Measurements from ENCODE around the gene ANAPC16. TPM values are rescaled to one million over a fixed set of nuclear protein-coding genes. Genes with fewer than 3 reads are reported as not detected.

The ANAPC16 gene
- total and polyA plus RNA-seq, 2 donors (not counting 1 experiment from before 2014, with no cell fraction given) = 104 to 132 TPM

DNA sequence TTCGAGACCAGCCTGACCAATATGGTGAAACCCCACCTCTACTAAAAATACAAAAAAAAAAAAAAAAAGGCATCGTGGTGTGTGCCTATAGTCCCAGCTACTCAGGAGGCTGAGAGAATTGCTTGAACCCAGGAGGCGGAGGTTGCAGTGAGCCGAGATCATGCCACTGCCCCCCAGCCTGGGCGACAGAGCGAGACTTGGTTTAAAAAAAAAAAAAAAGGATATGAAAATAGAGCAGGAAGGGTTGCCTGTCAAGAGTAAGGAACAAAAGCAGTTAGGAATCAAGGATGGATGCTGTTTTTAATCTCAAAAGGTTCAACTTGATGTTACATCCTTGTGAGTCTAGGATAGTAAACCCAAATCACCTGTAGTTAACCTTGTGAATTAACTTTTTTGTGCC is 12.0 kb downstream of the ANAPC16 start:
- 49% methylated on average over 4 of the region's 6 CpGs for WGBS (ENCODE audit: insufficient coverage)
- Histone ChIP-seq H3K9me3 (ENCODE audit: control extremely low read depth in 1 of 3, control insufficient read depth in 2 of 3, insufficient read depth in 1 of 3, low read length in 2 of 3) (no peaks in the 10 kb centered on the region), H3K4me2 (replicated peaks; ENCODE audit: low read depth, low read length, poor library complexity, severe bottlenecking) (peak overlapping the region; percentile 39), H3K27me3 (replicated peaks in 1 of 4; ENCODE audit: control extremely low read depth in 1 of 4, control insufficient read depth in 3 of 4, insufficient read depth in 4 of 4, low read length in 3 of 4) (no peaks in the 10 kb centered on the region), H3K4me3 (ENCODE audit: control extremely low read depth in 1 of 5, extremely low read depth in 1 of 5, insufficient read depth in 1 of 5, low read depth in 2 of 5, low read length in 4 of 5) (no peak overlapping the region), H3K36me3 (replicated peaks in 1 of 2; ENCODE audit: control extremely low read depth in 1 of 2, control insufficient read depth in 1 of 2, extremely low read depth in 1 of 2, insufficient read depth in 2 of 2, low read length in 1 of 2) (peaks cover 4 to 56% of the 10 kb centered on the region in 2 experiments), H3K27ac (ENCODE audit: low read length in 2 of 2) (peak overlapping the region in 1 of 2 donors; percentile 51), H3K79me2 (ENCODE audit: control insufficient read depth, insufficient read depth, low read length) (peaks cover 88% of the 10 kb centered on the region), H2AFZ (ENCODE audit: insufficient read depth, low read depth, low read length, poor library complexity, severe bottlenecking) (no peak overlapping the region), H3K9ac (ENCODE audit: low read length) (no peak overlapping the region), H3K4me1 (ENCODE audit: control insufficient read depth in 2 of 2, insufficient read depth in 2 of 2, low read length in 2 of 2) (peaks cover 44 to 45% of the 10 kb centered on the region in 2 donors), H4K20me1 (ENCODE audit: control insufficient read depth, insufficient read depth, low read length, poor library complexity, severe bottlenecking) (peaks cover 66% of the 10 kb centered on the region)
- TF ChIP-seq EZH2 (IDR thresholded peaks at IDR 0.05; ENCODE audit: borderline replicate concordance, insufficient read depth, low read depth, low read length, poor library complexity, severe bottlenecking) = no peak
- TF ChIP-seq CTCF (IDR thresholded peaks at IDR 0.05) = no peak
- CTCF ChIA-PET = interaction anchor here (0.7 to 1.8 kb wide), 4 partner anchors 9 to 180 kb away, joined by 4 to 5 read pairs (median 4); no protein-coding TSS in a partner anchor
- Mint-ChIP-seq H3K27ac (peak overlapping the region; percentile 72), H3K27me3 (no peaks in the 10 kb centered on the region), H3K9me3 (ENCODE audit: insufficient read depth) (no peaks in the 10 kb centered on the region), H3K4me1 (peaks cover 50% of the 10 kb centered on the region), H3K4me3 (no peak overlapping the region)
- intact Hi-C loops (cut with micrococcal nuclease) = loop anchor here (10.0 kb wide), 1 partner anchor 333 kb away; no protein-coding TSS in a partner anchor
- ATAC-seq (ENCODE audit: low read depth) (no peak), DNase-seq (no peak)
- POLR2A ChIA-PET = interaction anchor here (0.5 kb wide), 1 partner anchor 104 kb away, joined by 6 read pairs; no protein-coding TSS in a partner anchor

DNA sequence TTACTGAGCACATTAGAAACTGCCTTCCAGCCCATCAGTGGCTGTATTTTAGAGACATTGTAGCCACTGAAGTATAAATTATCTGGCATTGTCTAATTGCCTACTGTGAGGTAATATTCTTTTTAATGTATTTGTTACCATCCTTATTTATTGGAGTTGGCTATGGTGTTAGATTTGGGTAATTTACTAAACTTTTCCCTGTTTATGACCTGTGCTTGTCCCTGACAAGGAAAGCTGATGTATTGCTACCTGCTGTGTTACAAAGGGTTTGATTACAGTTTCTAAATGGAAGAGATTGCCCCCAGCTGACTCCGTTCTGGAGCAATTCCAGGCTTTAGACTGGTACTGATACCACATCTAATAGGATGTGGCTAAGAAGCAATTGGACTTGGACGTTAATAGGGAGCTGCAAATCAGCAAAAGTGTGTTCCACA is 12.5 kb downstream of the ANAPC16 start:
- Histone ChIP-seq H3K27me3 (replicated peaks in 1 of 4; ENCODE audit: control extremely low read depth in 1 of 4, control insufficient read depth in 3 of 4, insufficient read depth in 4 of 4, low read length in 3 of 4) (no peaks in the 10 kb centered on the region), H2AFZ (ENCODE audit: insufficient read depth, low read depth, low read length, poor library complexity, severe bottlenecking) (no peak overlapping the region), H3K4me1 (ENCODE audit: control insufficient read depth in 2 of 2, insufficient read depth in 2 of 2, low read length in 2 of 2) (peaks cover 39 to 41% of the 10 kb centered on the region in 2 donors), H3K27ac (ENCODE audit: low read length in 2 of 2) (peak overlapping the region in 1 of 2 donors; percentile 51), H3K36me3 (replicated peaks in 1 of 2; ENCODE audit: control extremely low read depth in 1 of 2, control insufficient read depth in 1 of 2, extremely low read depth in 1 of 2, insufficient read depth in 2 of 2, low read length in 1 of 2) (peaks cover 4 to 61% of the 10 kb centered on the region in 2 experiments), H3K4me2 (replicated peaks; ENCODE audit: low read depth, low read length, poor library complexity, severe bottlenecking) (peak overlapping the region; percentile 39), H3K9ac (ENCODE audit: low read length) (no peak overlapping the region), H4K20me1 (ENCODE audit: control insufficient read depth, insufficient read depth, low read length, poor library complexity, severe bottlenecking) (peaks cover 61% of the 10 kb centered on the region), H3K9me3 (ENCODE audit: control extremely low read depth in 1 of 3, control insufficient read depth in 2 of 3, insufficient read depth in 1 of 3, low read length in 2 of 3) (no peaks in the 10 kb centered on the region), H3K79me2 (ENCODE audit: control insufficient read depth, insufficient read depth, low read length) (peaks cover 83% of the 10 kb centered on the region), H3K4me3 (ENCODE audit: control extremely low read depth in 1 of 5, extremely low read depth in 1 of 5, insufficient read depth in 1 of 5, low read depth in 2 of 5, low read length in 4 of 5) (no peak overlapping the region)
- intact Hi-C loops (cut with micrococcal nuclease) = loop anchor here (10.0 kb wide), 1 partner anchor 334 kb away; no protein-coding TSS in a partner anchor
- ATAC-seq (ENCODE audit: low read depth) (no peak), DNase-seq (no peak)
- ChIA-PET POLR2A (interaction anchor here (0.5 kb wide), 2 partner anchors 8 to 104 kb away, joined by 6 to 7 read pairs; no protein-coding TSS in a partner anchor), CTCF (interaction anchor here (1.1 to 2.6 kb wide), 7 partner anchors 10 to 180 kb away, joined by 3 to 9 read pairs (median 5); no protein-coding TSS in a partner anchor)
- Mint-ChIP-seq H3K27me3 (no peaks in the 10 kb centered on the region), H3K27ac (peak overlapping the region; percentile 72), H3K9me3 (ENCODE audit: insufficient read depth) (no peaks in the 10 kb centered on the region), H3K4me3 (peak overlapping the region; percentile 47), H3K4me1 (peaks cover 46% of the 10 kb centered on the region)
- TF ChIP-seq EZH2 (IDR thresholded peaks at IDR 0.05; ENCODE audit: borderline replicate concordance, insufficient read depth, low read depth, low read length, poor library complexity, severe bottlenecking) (no peak), CTCF (IDR thresholded peaks at IDR 0.05) (no peak)
- WGBS (ENCODE audit: insufficient coverage) = 100% methylated on average over 1 of the region's 2 CpGs

All from B cell (primary cell).